Right renal cortex interstitium (tissue), 3 donors: Measurements from ENCODE around the gene RPTOR. TPM values are rescaled to one million over a fixed set of nuclear protein-coding genes. Genes with fewer than 3 reads are reported as not detected.

ENCODE experiments used
- DNase-seq, 3 donors: peaks; one replicate each; pipeline ENCODE4 v3.0.0-alpha.2; 2013; ENCODE audit warnings: low read depth in 3 of 3, low spot score in 2 of 3
- polyA plus RNA-seq, 3 donors: library from polyadenylated mRNA; unstranded; fragments of 120-200 nt; gene quantifications; one replicate each; pipeline ENCODE4 v1.2.1, GENCODE V29; 2013; ENCODE audit not compliant: insufficient read length in 3 of 3

The RPTOR gene
- polyA plus RNA-seq, 3 donors: 16.7 to 18.7 (median 17.1) TPM

- no peak for DNase-seq
Measured at GRCh38 chr17:80997424-80998117, 452.9 kb downstream of the RPTOR start.

GRCh38 chr17:80998118-80998747 lies 453.6 kb downstream of the RPTOR start:
- DNase-seq: no peak

- DNase-seq: no peak
Measured at GRCh38 chr17:80998748-80999535, 454.3 kb downstream of the RPTOR start.

GRCh38 chr17:80999536-81000333 lies 455.1 kb downstream of the RPTOR start:
- DNase-seq: no peak

- DNase-seq: no peak
Measured at GRCh38 chr17:81000334-81000630, 455.6 kb downstream of the RPTOR start.

GRCh38 chr17:81000631-81001357 lies 456.2 kb downstream of the RPTOR start:
- no peak for DNase-seq

- DNase-seq: no peak
Measured at GRCh38 chr17:81002013-81002384, 457.4 kb downstream of the RPTOR start.

GRCh38 chr17:81002409-81003361 lies 458.0 kb downstream of the RPTOR start:
- DNase-seq: no peak

- no peak for DNase-seq
Measured at GRCh38 chr17:81003711-81004475, 459.3 kb downstream of the RPTOR start.

- no peak for DNase-seq
Measured at GRCh38 chr17:81006891-81007290, 462.3 kb downstream of the RPTOR start.

- no peak for DNase-seq
Measured at GRCh38 chr17:81008140-81008539, 463.5 kb downstream of the RPTOR start.

GRCh38 chr17:81009136-81009535 lies 464.5 kb downstream of the RPTOR start:
- no peak for DNase-seq

- no peak for DNase-seq
Measured at GRCh38 chr17:81010935-81011334, 466.3 kb downstream of the RPTOR start.

- no peak for DNase-seq
Measured at GRCh38 chr17:81011951-81012350, 467.3 kb downstream of the RPTOR start.

- no peak for DNase-seq
Measured at GRCh38 chr17:81012574-81013447, 468.2 kb downstream of the RPTOR start.

GRCh38 chr17:81013642-81014041 lies 469.0 kb downstream of the RPTOR start:
- DNase-seq: no peak

GRCh38 chr17:81015136-81015535 lies 470.5 kb downstream of the RPTOR start:
- DNase-seq: no peak
